GM10266 (cell line): ENCODE results near the gene GSE1.

ENCODE experiments used
- DNase-seq: peaks from one replicate; pipeline ENCODE4 v3.0.0; 2012; ENCODE audit errors: extremely low spot score
- TF ChIP-seq, protein P1 (sequence below): IDR thresholded peaks from 2 replicates; pipeline ENCODE4 v1.5.1; 2012; ENCODE audit warnings: mild to moderate bottlenecking, low read depth; ENCODE audit not compliant: control insufficient read depth, insufficient read depth; ENCODE audit errors: missing control alignments

Gene GSE1

DNA sequence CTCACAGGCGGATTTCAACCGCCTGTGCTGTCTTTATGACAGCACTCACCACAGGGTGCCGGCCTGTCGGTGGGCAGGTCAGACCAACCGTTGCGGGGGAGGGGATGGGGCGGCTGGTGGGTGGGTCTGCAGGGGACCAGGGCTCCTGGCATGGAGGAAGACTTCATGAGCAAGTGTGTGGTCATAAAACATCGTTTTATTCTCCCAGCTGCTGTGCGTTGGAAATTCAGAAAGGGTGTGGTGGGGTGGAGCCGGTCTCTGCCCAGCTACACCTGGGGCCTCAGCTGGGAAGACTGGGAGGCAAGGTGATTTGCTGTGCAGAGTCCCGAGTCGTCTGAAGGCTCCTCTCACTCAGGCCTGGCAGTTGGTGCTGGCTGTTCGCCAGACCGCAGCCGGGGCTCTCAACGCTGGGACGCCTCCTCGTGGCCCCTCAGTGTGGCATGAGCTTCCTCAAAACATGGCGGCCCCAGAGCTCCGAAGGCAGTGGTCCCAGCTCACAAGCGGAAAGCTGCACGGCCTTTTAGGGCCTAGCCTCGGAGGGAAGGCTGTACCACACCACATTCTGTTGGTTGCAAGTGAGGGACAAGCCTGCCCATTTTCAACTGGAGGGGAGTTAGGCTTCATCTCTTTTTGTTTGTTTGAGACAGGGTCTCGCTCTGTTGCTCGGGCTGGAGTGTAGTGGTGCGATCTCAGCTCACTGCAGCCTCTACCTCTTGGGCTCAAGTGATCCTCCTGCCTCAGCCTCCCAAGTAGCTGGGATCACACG, 45.8 kb upstream of the GSE1 start:
- TF ChIP-seq, protein P1, sequence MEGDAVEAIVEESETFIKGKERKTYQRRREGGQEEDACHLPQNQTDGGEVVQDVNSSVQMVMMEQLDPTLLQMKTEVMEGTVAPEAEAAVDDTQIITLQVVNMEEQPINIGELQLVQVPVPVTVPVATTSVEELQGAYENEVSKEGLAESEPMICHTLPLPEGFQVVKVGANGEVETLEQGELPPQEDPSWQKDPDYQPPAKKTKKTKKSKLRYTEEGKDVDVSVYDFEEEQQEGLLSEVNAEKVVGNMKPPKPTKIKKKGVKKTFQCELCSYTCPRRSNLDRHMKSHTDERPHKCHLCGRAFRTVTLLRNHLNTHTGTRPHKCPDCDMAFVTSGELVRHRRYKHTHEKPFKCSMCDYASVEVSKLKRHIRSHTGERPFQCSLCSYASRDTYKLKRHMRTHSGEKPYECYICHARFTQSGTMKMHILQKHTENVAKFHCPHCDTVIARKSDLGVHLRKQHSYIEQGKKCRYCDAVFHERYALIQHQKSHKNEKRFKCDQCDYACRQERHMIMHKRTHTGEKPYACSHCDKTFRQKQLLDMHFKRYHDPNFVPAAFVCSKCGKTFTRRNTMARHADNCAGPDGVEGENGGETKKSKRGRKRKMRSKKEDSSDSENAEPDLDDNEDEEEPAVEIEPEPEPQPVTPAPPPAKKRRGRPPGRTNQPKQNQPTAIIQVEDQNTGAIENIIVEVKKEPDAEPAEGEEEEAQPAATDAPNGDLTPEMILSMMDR: no peak
- no peak for DNase-seq

DNA sequence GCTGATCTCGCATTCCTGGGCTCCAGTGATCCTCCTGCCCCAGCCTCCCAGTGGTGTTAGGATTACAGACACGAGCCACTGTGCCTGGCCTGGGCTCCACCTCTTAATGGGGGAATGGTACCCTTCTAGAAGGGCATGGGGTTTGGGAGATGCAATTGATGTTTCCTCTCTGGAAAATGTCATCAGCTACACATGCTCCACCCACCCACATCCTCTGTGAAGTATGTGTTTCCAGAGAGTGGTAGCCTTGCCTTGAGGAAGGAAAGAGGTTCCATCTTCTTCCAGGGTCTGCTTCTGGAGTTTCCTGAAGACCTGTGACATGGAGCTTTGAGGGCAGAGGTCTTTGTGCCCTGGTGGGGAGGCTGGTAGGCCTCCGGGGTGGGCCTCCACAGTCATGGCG, 45.2 kb upstream of the GSE1 start:
- DNase-seq: no peak
- TF ChIP-seq, protein P1: no peak

DNA sequence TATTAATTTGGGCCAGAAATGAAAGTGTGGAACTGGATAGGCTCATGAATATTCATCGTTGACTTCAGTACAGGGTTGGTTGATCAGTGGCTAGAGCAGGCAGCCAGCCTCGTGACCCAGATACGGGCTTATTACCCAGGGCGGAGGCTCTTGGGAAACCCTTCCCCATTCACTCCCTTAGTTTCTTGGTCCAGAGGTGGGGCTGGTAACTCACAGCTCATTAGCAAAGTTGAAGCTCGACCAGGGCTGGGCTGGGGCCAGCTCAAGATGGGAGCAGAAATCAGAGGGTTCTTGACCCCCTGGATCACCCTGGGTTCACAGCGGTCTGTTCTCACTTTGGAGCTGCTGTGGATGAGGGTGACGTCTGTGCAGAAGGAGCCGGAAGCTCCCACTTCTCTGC, 44.6 kb upstream of the GSE1 start:
- TF ChIP-seq, protein P1: no peak
- DNase-seq: no peak

DNA sequence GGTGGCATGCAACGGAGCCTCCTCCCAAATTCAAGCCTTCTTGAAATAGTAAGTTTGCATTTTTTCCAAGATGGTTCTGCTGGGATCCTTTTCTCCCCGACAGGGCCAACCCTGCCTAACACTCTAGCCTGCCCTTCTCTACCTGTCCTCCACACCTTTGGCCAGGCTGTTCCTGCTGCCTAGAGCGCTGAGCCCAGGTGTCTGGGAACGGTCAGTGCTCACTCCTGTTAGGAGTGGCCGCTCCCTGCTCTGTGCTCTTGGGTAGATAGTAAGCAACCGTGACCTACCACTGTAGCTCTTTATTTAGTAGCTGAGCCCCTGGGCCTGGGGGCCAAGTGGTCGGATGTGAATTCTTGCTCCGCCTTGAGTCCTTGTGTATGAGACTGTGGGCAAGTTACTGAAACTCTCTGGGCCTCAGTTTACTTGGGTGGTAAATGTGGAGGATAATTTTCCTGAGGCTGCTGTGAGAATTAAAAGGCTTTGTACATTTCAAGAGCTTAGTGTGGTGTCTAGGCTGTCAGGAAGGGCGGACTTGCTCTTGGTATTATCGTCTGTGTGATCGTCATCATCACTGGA, 44.0 kb upstream of the GSE1 start:
- DNase-seq: no peak
- TF ChIP-seq, protein P1: no peak

DNA sequence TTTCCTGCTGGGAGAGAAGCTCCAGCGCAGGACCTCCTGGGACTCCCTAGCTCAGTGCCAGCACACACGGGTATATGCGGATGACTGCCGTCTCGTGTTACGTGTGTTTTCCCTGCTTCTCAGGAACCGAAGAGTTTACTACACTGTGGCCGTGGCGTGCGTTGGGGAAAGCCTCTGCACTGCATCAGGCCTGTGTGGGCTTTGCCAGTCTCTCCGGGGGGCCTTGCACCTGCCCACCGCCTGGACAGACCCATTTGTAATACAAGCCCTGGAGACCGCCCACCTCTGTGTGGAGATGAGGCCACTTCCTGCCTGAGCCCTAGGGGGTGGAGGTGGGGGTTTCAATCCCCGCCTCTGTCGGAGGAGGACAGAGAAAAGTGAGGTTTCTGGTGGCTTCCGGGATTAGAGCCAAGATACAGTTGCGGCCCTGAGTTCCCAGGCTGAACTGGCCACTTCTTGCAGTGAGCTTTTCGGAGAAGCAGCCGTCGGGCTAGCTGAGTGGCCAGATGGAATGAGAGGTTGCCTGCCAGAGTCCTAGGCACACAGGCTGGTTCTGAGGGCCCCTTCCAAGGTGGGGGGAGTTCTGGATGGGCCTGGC, 43.4 kb upstream of the GSE1 start:
- DNase-seq: peak; percentile 93
- TF ChIP-seq, protein P1: no peak

DNA sequence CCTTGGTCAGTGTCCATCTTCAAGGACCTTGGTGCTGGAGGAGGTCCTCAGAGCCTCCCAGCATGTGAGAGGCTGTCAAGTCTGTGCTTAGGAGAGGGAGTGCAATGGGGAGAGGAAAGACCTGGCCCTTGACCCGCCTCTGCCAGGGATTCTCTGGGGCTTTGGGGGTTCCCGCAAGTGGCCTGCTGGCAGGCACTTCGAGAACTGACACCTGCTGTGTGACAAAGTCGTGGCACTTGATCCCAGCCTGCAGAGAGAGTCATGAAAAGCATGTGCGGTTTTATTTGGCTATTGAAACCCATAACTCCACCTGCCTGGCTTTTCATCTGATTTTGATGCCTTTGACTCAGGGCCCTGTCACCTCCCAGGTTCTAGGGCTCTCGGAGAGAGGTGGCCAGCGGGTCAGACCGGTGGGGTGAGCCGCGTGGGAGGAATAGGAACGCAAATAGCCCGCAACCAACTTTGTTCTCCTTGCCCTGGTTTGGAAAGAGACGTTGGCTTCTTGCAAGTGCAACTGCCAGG, 42.8 kb upstream of the GSE1 start:
- DNase-seq: peak; percentile 65
- TF ChIP-seq, protein P1: no peak
